K562 (cell line): ENCODE results near the gene PRSS22. TPM values are rescaled to one million over a fixed set of nuclear protein-coding genes. Genes with fewer than 3 reads are reported as not detected.

ENCODE experiments used
- ARID1B ChIP-seq: fragments of 450-650 bp; IDR thresholded peaks from 2 replicates; pipeline ENCODE4 v1.6.1; 2016; ENCODE audit warnings: antibody characterized with exemption, mild to moderate bottlenecking, inconsistent platforms
- E2F5 ChIP-seq: sonication (generic); formaldehyde crosslinking; IDR thresholded peaks from 2 replicates; pipeline ENCODE4 v1.8.0; 2022; ENCODE audit warnings: mild to moderate bottlenecking, missing genetic modification reagents
- EWSR1 ChIP-seq: fragments of 450-650 bp; IDR thresholded peaks from 2 replicates; pipeline ENCODE4 v1.6.1; 2018; ENCODE audit warnings: borderline replicate concordance, mild to moderate bottlenecking, low read depth, moderate library complexity; ENCODE audit not compliant: partially characterized antibody
- RBM34 ChIP-seq: fragments of 200-400 bp; formaldehyde crosslinking; IDR thresholded peaks from 2 replicates; pipeline ENCODE4 v1.6.1; 2018; ENCODE audit warnings: low read length, borderline replicate concordance; ENCODE audit not compliant: insufficient read depth
- TRIM28 ChIP-seq: fragments of 450-650 bp; IDR thresholded peaks from 2 replicates; pipeline ENCODE4 v1.6.1; 2017
- TSHZ1 ChIP-seq: fragments of 250-450 bp; sonication (Bioruptor Pico); IDR thresholded peaks from 2 replicates; pipeline ENCODE4 v1.4.0; 2020; ENCODE audit warnings: mild to moderate bottlenecking, moderate library complexity
- ZNF165 ChIP-seq: fragments of 250-450 bp; sonication (Bioruptor Pico); IDR thresholded peaks from 2 replicates; pipeline ENCODE4 v1.4.0; 2020; ENCODE audit warnings: borderline replicate concordance
- polyA plus RNA-seq, 8 experiments: library from polyadenylated mRNA; depleted of rRNA in 4 of 8; stranded (reverse) in 5 of 8; unstranded in 3 of 8; fragments of >200 nt; fragmentation: Nextera tagmentation in 2 of 8; fragmentation: Illumina TruSeq in 1 of 8; extraction: Ambion mirVana in 2 of 8; extraction: Trizol in 1 of 8; gene quantifications; 2 replicates each; pipeline versions ENCODE4 v1.2.1 to v1.2.3, GENCODE V29; 2011 to 2014; ENCODE audit warnings: inconsistent platforms in 1 of 8, missing spikeins in 1 of 8
- total RNA-seq, 7 experiments: library from RNA; depleted of rRNA in 6 of 7; stranded (reverse); fragments of >200 nt in 6 of 7; fragmentation: Illumina TruSeq in 2 of 7; extraction: Trizol in 2 of 7; gene quantifications; 2 replicates each; pipeline versions ENCODE4 v1.2.1 to v1.2.3, GENCODE V29; 2011 to 2021; ENCODE audit warnings: low replicate concordance in 1 of 7
- TF ChIP-seq, protein P1 (sequence below): fragments of 200-600 bp; sonication (generic); IDR thresholded peaks from one replicate; pipeline ENCODE4 v1.6.1; 2012; ENCODE audit warnings: mild to moderate bottlenecking, low read depth, low read length, inconsistent platforms

PRSS22 gene
- total and polyA plus RNA-seq, 9 of the 15 experiments (the other 6 are each of a cell fraction or from before 2014, with no cell fraction given), result 0.13 to 0.42 TPM; not detected in 7

- TF ChIP-seq, protein P1, sequence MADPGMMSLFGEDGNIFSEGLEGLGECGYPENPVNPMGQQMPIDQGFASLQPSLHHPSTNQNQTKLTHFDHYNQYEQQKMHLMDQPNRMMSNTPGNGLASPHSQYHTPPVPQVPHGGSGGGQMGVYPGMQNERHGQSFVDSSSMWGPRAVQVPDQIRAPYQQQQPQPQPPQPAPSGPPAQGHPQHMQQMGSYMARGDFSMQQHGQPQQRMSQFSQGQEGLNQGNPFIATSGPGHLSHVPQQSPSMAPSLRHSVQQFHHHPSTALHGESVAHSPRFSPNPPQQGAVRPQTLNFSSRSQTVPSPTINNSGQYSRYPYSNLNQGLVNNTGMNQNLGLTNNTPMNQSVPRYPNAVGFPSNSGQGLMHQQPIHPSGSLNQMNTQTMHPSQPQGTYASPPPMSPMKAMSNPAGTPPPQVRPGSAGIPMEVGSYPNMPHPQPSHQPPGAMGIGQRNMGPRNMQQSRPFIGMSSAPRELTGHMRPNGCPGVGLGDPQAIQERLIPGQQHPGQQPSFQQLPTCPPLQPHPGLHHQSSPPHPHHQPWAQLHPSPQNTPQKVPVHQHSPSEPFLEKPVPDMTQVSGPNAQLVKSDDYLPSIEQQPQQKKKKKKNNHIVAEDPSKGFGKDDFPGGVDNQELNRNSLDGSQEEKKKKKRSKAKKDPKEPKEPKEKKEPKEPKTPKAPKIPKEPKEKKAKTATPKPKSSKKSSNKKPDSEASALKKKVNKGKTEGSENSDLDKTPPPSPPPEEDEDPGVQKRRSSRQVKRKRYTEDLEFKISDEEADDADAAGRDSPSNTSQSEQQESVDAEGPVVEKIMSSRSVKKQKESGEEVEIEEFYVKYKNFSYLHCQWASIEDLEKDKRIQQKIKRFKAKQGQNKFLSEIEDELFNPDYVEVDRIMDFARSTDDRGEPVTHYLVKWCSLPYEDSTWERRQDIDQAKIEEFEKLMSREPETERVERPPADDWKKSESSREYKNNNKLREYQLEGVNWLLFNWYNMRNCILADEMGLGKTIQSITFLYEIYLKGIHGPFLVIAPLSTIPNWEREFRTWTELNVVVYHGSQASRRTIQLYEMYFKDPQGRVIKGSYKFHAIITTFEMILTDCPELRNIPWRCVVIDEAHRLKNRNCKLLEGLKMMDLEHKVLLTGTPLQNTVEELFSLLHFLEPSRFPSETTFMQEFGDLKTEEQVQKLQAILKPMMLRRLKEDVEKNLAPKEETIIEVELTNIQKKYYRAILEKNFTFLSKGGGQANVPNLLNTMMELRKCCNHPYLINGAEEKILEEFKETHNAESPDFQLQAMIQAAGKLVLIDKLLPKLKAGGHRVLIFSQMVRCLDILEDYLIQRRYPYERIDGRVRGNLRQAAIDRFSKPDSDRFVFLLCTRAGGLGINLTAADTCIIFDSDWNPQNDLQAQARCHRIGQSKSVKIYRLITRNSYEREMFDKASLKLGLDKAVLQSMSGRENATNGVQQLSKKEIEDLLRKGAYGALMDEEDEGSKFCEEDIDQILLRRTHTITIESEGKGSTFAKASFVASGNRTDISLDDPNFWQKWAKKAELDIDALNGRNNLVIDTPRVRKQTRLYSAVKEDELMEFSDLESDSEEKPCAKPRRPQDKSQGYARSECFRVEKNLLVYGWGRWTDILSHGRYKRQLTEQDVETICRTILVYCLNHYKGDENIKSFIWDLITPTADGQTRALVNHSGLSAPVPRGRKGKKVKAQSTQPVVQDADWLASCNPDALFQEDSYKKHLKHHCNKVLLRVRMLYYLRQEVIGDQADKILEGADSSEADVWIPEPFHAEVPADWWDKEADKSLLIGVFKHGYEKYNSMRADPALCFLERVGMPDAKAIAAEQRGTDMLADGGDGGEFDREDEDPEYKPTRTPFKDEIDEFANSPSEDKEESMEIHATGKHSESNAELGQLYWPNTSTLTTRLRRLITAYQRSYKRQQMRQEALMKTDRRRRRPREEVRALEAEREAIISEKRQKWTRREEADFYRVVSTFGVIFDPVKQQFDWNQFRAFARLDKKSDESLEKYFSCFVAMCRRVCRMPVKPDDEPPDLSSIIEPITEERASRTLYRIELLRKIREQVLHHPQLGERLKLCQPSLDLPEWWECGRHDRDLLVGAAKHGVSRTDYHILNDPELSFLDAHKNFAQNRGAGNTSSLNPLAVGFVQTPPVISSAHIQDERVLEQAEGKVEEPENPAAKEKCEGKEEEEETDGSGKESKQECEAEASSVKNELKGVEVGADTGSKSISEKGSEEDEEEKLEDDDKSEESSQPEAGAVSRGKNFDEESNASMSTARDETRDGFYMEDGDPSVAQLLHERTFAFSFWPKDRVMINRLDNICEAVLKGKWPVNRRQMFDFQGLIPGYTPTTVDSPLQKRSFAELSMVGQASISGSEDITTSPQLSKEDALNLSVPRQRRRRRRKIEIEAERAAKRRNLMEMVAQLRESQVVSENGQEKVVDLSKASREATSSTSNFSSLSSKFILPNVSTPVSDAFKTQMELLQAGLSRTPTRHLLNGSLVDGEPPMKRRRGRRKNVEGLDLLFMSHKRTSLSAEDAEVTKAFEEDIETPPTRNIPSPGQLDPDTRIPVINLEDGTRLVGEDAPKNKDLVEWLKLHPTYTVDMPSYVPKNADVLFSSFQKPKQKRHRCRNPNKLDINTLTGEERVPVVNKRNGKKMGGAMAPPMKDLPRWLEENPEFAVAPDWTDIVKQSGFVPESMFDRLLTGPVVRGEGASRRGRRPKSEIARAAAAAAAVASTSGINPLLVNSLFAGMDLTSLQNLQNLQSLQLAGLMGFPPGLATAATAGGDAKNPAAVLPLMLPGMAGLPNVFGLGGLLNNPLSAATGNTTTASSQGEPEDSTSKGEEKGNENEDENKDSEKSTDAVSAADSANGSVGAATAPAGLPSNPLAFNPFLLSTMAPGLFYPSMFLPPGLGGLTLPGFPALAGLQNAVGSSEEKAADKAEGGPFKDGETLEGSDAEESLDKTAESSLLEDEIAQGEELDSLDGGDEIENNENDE, result no peak
- TF ChIP-seq TSHZ1 (CRISPR knock-in tag) (peak; percentile 71; the same call in 1 of the 2 replicates), TRIM28 (no peak), RBM34 (no peak), ZNF165 (CRISPR knock-in tag) (peak; percentile 88), EWSR1 (no peak), E2F5 (CRISPR knock-in tag) (no peak), ARID1B (peak; percentile 43; the same call in 1 of the 2 replicates)
These were observed 10.2 kb upstream of the PRSS22 start (continued) for GRCh38 chr16:2867987-2868789.
